Heart right ventricle (tissue), 16 donors: ENCODE measurements around the gene PTPRN2. TPM values are rescaled to one million over a fixed set of nuclear protein-coding genes. Genes with fewer than 3 reads are reported as not detected.

ENCODE experiments used
- ATAC-seq, 8 donors: fragments of 200-7000 bp; cut with Tn5 transposase; one replicate each; pipeline ENCODE4 v1.9.1; 2020; ENCODE audit warnings: mild to moderate bottlenecking in 8 of 8, moderate library complexity in 8 of 8, moderate number of reproducible peaks in 1 of 8
- DNase-seq, 2 donors: peaks; one replicate each; pipeline ENCODE4 v3.0.0-alpha.2; 2020
- H3K27ac ChIP-seq, 10 donors: fragments of 200-600 bp; sonication (generic) in 2 of 10; one replicate each; pipeline versions ENCODE4 v1.5.0 to v1.8.0; 2020 to 2022; ENCODE audit warnings: mild to moderate bottlenecking in 3 of 10
- H3K27me3 ChIP-seq, 7 donors: fragments of 200-600 bp; one replicate each; pipeline ENCODE4 v1.8.0; 2021 to 2022; ENCODE audit warnings: mild to moderate bottlenecking in 2 of 7
- H3K36me3 ChIP-seq, 9 donors: fragments of 200-600 bp; sonication (generic) in 1 of 9; one replicate each; pipeline versions ENCODE4 v1.5.0 to v1.8.0; 2020 to 2022; ENCODE audit warnings: mild to moderate bottlenecking in 2 of 9
- H3K4me1 ChIP-seq, 9 donors: fragments of 200-600 bp; sonication (generic) in 1 of 9; one replicate each; pipeline versions ENCODE4 v1.5.0 to v1.8.0; 2020 to 2022; ENCODE audit warnings: mild to moderate bottlenecking in 4 of 9
- H3K4me3 ChIP-seq, 10 donors: fragments of 200-600 bp; sonication (generic) in 2 of 10; one replicate each; pipeline versions ENCODE4 v1.5.0 to v1.8.0; 2020 to 2022; ENCODE audit warnings: mild to moderate bottlenecking in 7 of 10, moderate library complexity in 2 of 10
- H3K9me3 ChIP-seq, 11 donors: fragments of 200-600 bp in 10 of 11; sonication (generic) in 2 of 11; one replicate each; pipeline versions ENCODE4 v1.5.0 to v1.8.0; 2013 to 2022; ENCODE audit warnings: mild to moderate bottlenecking in 2 of 11, control low read depth in 1 of 11, moderate library complexity in 1 of 11
- WGBS, 2 donors: extraction: QIAGEN DNeasy Blood & Tissue Kit; methylation state at CpG; one replicate each; pipeline ENCODE4 v1.1.7; 2013; ENCODE audit warnings: inconsistent platforms in 1 of 2; 5-methylcytosine and 5-hydroxymethylcytosine counted together
- intact Hi-C, 10 donors: fragments of 100-400 bp; cut with DNase I; formaldehyde crosslinking; loops; one replicate each; pipeline versions ENCODE4 v1.11.1 to v1.14.2; 2022
- polyA plus RNA-seq, 2 donors: library from polyadenylated mRNA; stranded (reverse); fragments of 200-250 nt; gene quantifications; one replicate each; pipeline ENCODE4 v1.2.3, GENCODE V29; 2013
- total RNA-seq, 10 donors: library from RNA; stranded (reverse); fragmentation: NEBNext Ultra II Directional in 3 of 10; extraction: Animal tissue kit (Norgen Biotek cat#: 25700) in 3 of 10; gene quantifications; one replicate each; pipeline versions ENCODE4 v1.2.1 to v1.2.4, GENCODE V29; 2021 to 2023
- TF ChIP-seq, protein P1 (sequence below), 9 donors: fragments of 200-600 bp; sonication (generic) in 2 of 9; IDR thresholded peaks; one replicate each; pipeline versions ENCODE4 v1.5.0 to v1.8.0; 2021 to 2022; ENCODE audit warnings: antibody characterized with exemption in 9 of 9, mild to moderate bottlenecking in 5 of 9, moderate library complexity in 1 of 9
- donor health status: Arrhythmogenic right ventricular cardiomyopathy.
- donor health status: ischemic (EF 13 %, LVEDD 7.1; RV severe dilation, severe dysfunction).
- donor health status: healthy with polysubstance abuse.
- donor health status: DM: no; HTN: yes; CAD: no.
- donor health status: DM: no; HTN: no; CAD: no.
- donor health status: ischemic (EF 25% LVEDD 6.9; RV normal size, moderate dysfunction).
- donor health status: ischemic (EF 25% LVEDD 5.7; RV mildly dilated, moderate dysfunction).
- donor health status: healthy.
- donor health status: DM: yes; HTN: yes; CAD: no.
- donor health status: Ischemic cardiomyopathy.
- donor health status: ischemic (EF 35%, LVEDD 5.7; RV mildly dilated, moderate dysfunction).
- donor health status: nonischemic (EF 11% LVEDD 7.7; RV severe dilation, severe dysfunction).
- donor health status: DM: yes; HTN: yes; CAD: no.
- donor health status: PGD.
- donor health status: ischemic (EF 29% LVEDD 5.4; RV normal size, mild dysfunction).
- donor health status: nonischemic (EF 23%, LVEDD 6.1; RV moderate dilation, normal function).

Gene PTPRN2
- total and polyA plus RNA-seq, 12 donors: 0.82 to 1.8 (median 1.3) TPM

DNA sequence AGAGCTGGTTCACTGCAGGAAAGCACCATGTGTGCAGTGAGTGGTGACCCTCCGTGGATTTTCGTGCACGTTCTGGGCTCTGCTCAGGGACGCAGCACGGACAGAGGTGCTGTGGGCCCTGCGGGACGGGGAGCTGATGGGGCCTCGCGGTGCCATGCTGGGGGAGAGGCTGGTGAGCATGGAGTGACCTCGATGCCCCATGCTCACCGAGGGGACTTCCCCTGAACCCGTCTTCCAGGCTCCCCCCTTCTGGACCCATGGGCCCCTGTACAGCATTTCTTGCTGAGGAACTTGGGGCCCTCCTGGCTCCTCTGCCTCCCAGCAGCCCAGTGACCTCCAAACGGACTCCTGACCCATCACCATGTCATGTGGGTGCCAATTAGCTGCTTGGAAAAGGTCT is 997.1 kb downstream of the PTPRN2 start:
- H3K36me3 ChIP-seq: no peaks in the 10 kb centered on the region
- TF ChIP-seq, protein P1, sequence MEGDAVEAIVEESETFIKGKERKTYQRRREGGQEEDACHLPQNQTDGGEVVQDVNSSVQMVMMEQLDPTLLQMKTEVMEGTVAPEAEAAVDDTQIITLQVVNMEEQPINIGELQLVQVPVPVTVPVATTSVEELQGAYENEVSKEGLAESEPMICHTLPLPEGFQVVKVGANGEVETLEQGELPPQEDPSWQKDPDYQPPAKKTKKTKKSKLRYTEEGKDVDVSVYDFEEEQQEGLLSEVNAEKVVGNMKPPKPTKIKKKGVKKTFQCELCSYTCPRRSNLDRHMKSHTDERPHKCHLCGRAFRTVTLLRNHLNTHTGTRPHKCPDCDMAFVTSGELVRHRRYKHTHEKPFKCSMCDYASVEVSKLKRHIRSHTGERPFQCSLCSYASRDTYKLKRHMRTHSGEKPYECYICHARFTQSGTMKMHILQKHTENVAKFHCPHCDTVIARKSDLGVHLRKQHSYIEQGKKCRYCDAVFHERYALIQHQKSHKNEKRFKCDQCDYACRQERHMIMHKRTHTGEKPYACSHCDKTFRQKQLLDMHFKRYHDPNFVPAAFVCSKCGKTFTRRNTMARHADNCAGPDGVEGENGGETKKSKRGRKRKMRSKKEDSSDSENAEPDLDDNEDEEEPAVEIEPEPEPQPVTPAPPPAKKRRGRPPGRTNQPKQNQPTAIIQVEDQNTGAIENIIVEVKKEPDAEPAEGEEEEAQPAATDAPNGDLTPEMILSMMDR (IDR thresholded peaks at IDR 0.05): no peak
- H3K9me3 ChIP-seq: no peaks in the 10 kb centered on the region
- no peak overlapping the region for H3K27ac ChIP-seq
- no peak for DNase-seq
- H3K27me3 ChIP-seq: peaks cover 0 to 47% (median 21%) of the 10 kb centered on the region in 7 donors
- peaks cover 0 to 6% (median 0%) of the 10 kb centered on the region in 9 donors for H3K4me1 ChIP-seq
- no peak for ATAC-seq
- intact Hi-C loops: no loop called here
- 86 to 92% methylated on average over 13 of the region's 13 CpGs for WGBS, 2 donors
- H3K4me3 ChIP-seq: no peak overlapping the region

DNA sequence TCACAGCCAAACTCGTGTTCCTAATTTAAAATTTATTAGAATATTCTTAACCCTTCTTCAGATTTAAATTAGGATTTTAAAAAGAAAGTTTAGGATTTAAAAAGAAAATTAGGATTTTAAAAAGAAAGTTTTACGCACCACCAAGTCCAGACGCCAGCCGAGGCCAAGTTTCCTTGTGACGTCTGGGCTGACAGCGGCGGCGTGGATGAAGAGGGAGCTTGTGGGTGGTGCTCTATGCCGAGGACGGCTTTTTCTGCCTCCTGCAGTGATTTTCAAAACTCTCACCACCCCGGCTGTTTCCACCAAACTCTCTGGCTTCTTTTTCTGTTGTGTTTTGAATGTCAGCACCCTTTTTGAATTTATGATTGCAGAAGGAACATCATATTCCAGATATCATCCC is 997.9 kb downstream of the PTPRN2 start:
- ATAC-seq (peak in 1 of 8 donors; percentile 43), DNase-seq (no peak)
- H3K36me3 ChIP-seq: no peaks in the 10 kb centered on the region
- H3K27me3 ChIP-seq: peaks cover 0 to 52% (median 26%) of the 10 kb centered on the region in 7 donors
- 25 to 47% methylated on average over 11 of the region's 11 CpGs for WGBS, 2 donors
- no peak overlapping the region for H3K27ac ChIP-seq
- TF ChIP-seq, protein P1 (IDR thresholded peaks at IDR 0.05): no peak
- no peaks in the 10 kb centered on the region for H3K9me3 ChIP-seq
- intact Hi-C loops: no loop called here
- no peak overlapping the region for H3K4me3 ChIP-seq
- H3K4me1 ChIP-seq: peaks cover 0 to 6% (median 0%) of the 10 kb centered on the region in 9 donors

DNA sequence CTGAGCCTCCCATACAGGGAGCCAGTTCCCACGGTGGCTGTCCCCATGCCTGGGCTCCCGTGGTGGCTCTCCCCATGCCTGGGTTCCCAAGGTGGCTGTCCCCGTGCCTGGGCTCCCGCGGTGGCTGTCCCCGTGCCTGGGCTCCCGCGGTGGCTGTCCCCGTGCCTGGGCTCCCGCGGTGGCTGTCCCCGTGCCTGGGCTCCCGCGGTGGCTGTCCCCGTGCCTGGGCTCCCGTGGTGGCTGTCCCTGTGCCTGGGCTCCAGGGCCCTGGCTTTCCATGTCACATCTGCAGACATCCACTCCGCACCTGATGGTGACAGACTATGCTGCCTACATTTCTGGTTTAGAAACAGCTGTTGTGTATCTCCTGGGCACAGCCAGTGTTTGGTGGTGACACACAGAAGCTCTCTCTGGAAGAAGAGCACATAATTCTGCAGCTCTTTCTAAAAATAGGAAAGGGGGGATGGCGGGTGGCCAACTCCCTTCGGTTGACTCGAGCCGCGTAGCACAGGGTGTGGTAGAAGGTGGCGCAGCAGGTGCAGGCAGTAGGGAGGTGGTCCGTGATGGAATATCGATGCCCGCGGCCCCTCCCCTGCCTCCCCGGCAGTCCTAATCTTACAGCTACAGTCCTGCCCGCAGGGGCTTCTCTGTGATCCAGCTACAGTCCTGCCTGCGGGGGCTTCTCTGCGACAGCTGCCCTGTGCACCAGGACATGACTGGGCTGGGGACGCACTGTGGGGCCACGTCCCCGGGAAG is 999.6 kb downstream of the PTPRN2 start:
- Histone ChIP-seq H3K36me3 (no peaks in the 10 kb centered on the region), H3K27me3 (peaks cover 0 to 57% (median 27%) of the 10 kb centered on the region in 7 donors)
- ATAC-seq: no peak

DNA sequence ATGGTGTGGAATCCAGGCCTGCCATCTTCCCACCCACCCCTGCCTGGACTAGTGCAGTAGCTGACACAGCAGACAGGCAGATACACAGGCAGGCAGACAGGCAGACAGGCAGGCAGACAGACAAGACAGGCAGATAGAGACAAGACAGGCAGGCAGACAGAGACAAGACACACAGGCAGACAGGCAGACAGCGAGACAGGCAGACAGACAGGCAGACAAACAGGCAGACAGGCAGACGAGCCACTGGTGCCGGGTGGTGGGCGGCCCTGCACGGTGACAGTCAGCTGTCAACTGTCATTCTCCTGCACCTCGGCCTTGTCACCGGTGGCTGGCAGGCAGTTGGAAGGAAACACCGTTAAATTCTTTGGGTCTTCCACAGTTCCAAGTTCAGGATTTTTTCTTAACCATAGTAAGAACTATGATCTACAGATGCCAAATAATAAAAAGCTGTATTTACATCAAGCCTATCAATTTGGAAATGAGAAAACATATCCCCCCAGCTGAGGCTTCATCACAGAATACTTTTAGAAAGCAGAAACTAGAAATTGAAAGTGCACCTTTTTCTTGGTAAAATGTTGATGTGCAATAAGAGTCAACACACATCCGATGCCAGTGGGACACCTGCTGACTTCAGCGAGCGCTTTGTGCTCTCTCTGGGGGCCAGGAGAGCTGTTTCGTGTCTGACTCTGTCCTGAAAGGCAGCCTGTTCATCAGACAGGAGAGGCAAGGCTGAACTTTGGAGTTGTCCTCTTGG is 1000.4 kb downstream of the PTPRN2 start:
- Histone ChIP-seq H3K4me1 (peaks cover 0 to 6% (median 0%) of the 10 kb centered on the region in 9 donors), H3K4me3 (no peak overlapping the region), H3K27me3 (peaks cover 0 to 57% (median 27%) of the 10 kb centered on the region in 7 donors), H3K27ac (no peak overlapping the region), H3K36me3 (no peaks in the 10 kb centered on the region), H3K9me3 (no peaks in the 10 kb centered on the region)
- ATAC-seq (no peak), DNase-seq (no peak)
- TF ChIP-seq, protein P1 (IDR thresholded peaks at IDR 0.05): no peak
- intact Hi-C loops: no loop called here
- WGBS, 2 donors: 80 to 82% methylated on average over 12 of the region's 12 CpGs

More for the DNA sequence above, 999.6 kb downstream of the PTPRN2 start:
- Histone ChIP-seq H3K4me3 (no peak overlapping the region), H3K9me3 (no peaks in the 10 kb centered on the region), H3K27ac (no peak overlapping the region), H3K4me1 (peaks cover 0 to 6% (median 0%) of the 10 kb centered on the region in 9 donors)
- DNase-seq: no peak
- 59 to 72% methylated on average over 26 to 34 of the region's 34 CpGs for WGBS, 2 donors
- intact Hi-C loops: no loop called here
- TF ChIP-seq, protein P1 (IDR thresholded peaks at IDR 0.05): no peak
